ENCODE data around the gene PIGU. TPM values are rescaled to one million over a fixed set of nuclear protein-coding genes. Genes with fewer than 3 reads are reported as not detected.
"Not testable (repeated sequence)": the region's sequence is repeated elsewhere in the genome, so short reads cannot be mapped to it uniquely, and the experiment has no call there.

PIGU gene
- total RNA-seq, 1 experiment from 2014 or later = 32.8 TPM

DNA sequence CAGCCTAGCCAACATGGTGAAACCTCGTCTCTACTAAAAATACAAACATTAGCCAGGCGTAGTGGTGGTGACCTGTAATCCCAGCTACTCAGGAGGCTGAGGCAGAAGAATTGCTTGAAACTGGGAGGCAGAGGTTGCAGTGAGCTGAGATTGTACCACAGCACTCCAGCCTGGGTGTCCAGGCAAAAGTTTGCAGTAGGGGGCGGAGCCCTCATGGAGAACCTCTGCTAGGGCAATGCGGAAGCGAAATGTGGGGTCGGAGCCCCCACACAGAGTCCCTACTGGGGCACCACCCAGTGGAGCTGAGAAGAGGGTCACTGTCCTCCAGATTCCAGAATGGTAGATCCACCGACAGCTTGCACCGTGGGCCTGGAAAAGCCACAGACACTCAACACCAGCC lies 60.0 kb downstream of the PIGU start:
- not testable (repeated sequence) for H3K9me3 Mint-ChIP-seq; H3K18ac ChIP-seq (ENCODE audit: insufficient read length, low read depth, low read length); H3K4me1 Mint-ChIP-seq; H2BK120ac ChIP-seq (ENCODE audit: low read depth, low read length, poor library complexity, severe bottlenecking); H3K23me2 ChIP-seq (ENCODE audit: insufficient read length, low read depth, low read length, poor library complexity, severe bottlenecking); H3K23ac ChIP-seq (ENCODE audit: insufficient read length, low read depth, low read length); H3K79me1 ChIP-seq (ENCODE audit: insufficient read depth, low read depth, low read length, poor library complexity, severe bottlenecking); H3K14ac ChIP-seq (ENCODE audit: insufficient read depth, low read length); H3K56ac ChIP-seq (ENCODE audit: insufficient read length, low read depth, low read length); H4K5ac ChIP-seq (ENCODE audit: insufficient read length, low read depth, low read length); H2BK12ac ChIP-seq (ENCODE audit: insufficient read length, low read depth, low read length); H2BK15ac ChIP-seq (ENCODE audit: low read depth, low read length); DNase-seq; H3K27ac Mint-ChIP-seq; H4K91ac ChIP-seq (ENCODE audit: insufficient read length, low read depth, low read length); H2BK5ac ChIP-seq (ENCODE audit: insufficient read length, low read length); H3K9ac ChIP-seq (ENCODE audit: extremely low read depth, insufficient read length, low read length); H4K8ac ChIP-seq (replicated peaks; ENCODE audit: insufficient read length, low read depth, low read length); H4K20me1 ChIP-seq (ENCODE audit: control insufficient read depth, insufficient read depth, insufficient read length); H3K27me3 ChIP-seq (ENCODE audit: insufficient read depth, low read length); H3K4me2 ChIP-seq (ENCODE audit: insufficient read depth, insufficient read length, low read length); H3K4ac ChIP-seq (ENCODE audit: low read depth, low read length); H2AK5ac ChIP-seq (ENCODE audit: insufficient read length, low read length); H3T11ph ChIP-seq (ENCODE audit: low read length); H3K27ac ChIP-seq (ENCODE audit: insufficient read length, low read depth, low read length); H3K4me1 ChIP-seq (ENCODE audit: insufficient read depth, low read length); H3K27me3 Mint-ChIP-seq (ENCODE audit: low read depth); H2BK20ac ChIP-seq (ENCODE audit: low read depth, low read length, poor library complexity, severe bottlenecking); H2AFZ ChIP-seq (ENCODE audit: low read length); H3K79me2 ChIP-seq (ENCODE audit: insufficient read depth, low read length); H3K9me3 ChIP-seq (ENCODE audit: control insufficient read depth, low read depth, low read length); H3K4me3 Mint-ChIP-seq
- H3K36me3 Mint-ChIP-seq (ENCODE audit: insufficient read depth in 1 of 3, low read depth in 3 of 3) = peaks cover 19 to 64% (median 52%) of the 10 kb centered on the region in 3 experiments
- TF ChIP-seq, protein P1, sequence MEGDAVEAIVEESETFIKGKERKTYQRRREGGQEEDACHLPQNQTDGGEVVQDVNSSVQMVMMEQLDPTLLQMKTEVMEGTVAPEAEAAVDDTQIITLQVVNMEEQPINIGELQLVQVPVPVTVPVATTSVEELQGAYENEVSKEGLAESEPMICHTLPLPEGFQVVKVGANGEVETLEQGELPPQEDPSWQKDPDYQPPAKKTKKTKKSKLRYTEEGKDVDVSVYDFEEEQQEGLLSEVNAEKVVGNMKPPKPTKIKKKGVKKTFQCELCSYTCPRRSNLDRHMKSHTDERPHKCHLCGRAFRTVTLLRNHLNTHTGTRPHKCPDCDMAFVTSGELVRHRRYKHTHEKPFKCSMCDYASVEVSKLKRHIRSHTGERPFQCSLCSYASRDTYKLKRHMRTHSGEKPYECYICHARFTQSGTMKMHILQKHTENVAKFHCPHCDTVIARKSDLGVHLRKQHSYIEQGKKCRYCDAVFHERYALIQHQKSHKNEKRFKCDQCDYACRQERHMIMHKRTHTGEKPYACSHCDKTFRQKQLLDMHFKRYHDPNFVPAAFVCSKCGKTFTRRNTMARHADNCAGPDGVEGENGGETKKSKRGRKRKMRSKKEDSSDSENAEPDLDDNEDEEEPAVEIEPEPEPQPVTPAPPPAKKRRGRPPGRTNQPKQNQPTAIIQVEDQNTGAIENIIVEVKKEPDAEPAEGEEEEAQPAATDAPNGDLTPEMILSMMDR (conservative IDR thresholded peaks at IDR 0.05) = peak; percentile 32; the same call in 2 of the 3 replicates
- WGBS (ENCODE audit: extremely low coverage, insufficient read length, low lambda C conversion rate) = no CpG with 5 or more reads among the region's 8 CpGs
